Activated T-cell treated with anti-CD3 and anti-CD28 coated beads, Interleukin-2, amount 50 U/mL, for 72 hours (primary cell): ENCODE data around the gene PLXNB3. TPM values are rescaled to one million over a fixed set of nuclear protein-coding genes. Genes with fewer than 3 reads are reported as not detected.

Experiments used
- ATAC-seq, 2 donors: fragments of 150-1000 bp; cut with Tn5 transposase; replicated peaks in 1 of 2; 2 replicates each; pipeline ENCODE4 v1.10.0; 2021; ENCODE audit warnings: moderate library complexity in 2 of 2, mild to moderate bottlenecking in 1 of 2
- DNase-seq, 2 donors: peaks; one replicate each; pipeline ENCODE4 v3.0.0; 2021 to 2022; ENCODE audit warnings: mixed read lengths in 1 of 2
- H3K27ac Mint-ChIP-seq: one replicate; pipeline ENCODE4 v1.8.0; 2022; ENCODE audit warnings: mild to moderate bottlenecking, moderate library complexity, mixed read lengths
- H3K27me3 Mint-ChIP-seq: one replicate; pipeline ENCODE4 v1.8.0; 2022; ENCODE audit warnings: low read depth, mixed read lengths
- H3K36me3 Mint-ChIP-seq, 2 donors: one replicate each; pipeline ENCODE4 v1.8.0; 2022; ENCODE audit warnings: mixed read lengths in 2 of 2, mild to moderate bottlenecking in 1 of 2; ENCODE audit not compliant: insufficient read depth in 2 of 2
- H3K4me1 Mint-ChIP-seq: one replicate; pipeline ENCODE4 v1.8.0; 2022; ENCODE audit warnings: low read depth, mixed read lengths
- H3K4me3 Mint-ChIP-seq, 2 donors: one replicate each; pipeline ENCODE4 v1.8.0; 2022; ENCODE audit warnings: mild to moderate bottlenecking in 2 of 2, mixed read lengths in 2 of 2, moderate library complexity in 2 of 2
- H3K9me3 Mint-ChIP-seq, 2 donors: one replicate each; pipeline ENCODE4 v1.8.0; 2022; ENCODE audit warnings: mixed read lengths in 2 of 2
- total RNA-seq, 2 donors: library from RNA; stranded (reverse); gene quantifications; one replicate each; pipeline ENCODE4 v1.2.3, GENCODE V29; 2022

PLXNB3 gene
- 1 to 10 TPM in 1 of 2 donors, under 1 TPM in 1; 0.77 to 1.7 TPM for total RNA-seq

- Mint-ChIP-seq H3K4me1 (peaks cover 17% of the 10 kb centered on the region), H3K27ac (no peak within 1 kb of the TSS), H3K27me3 (peaks cover 9% of the 10 kb centered on the region), H3K4me3 (peak within 1 kb of the TSS in 1 of 2 donors; percentile 52), H3K9me3 (no peaks in the 10 kb centered on the region), H3K36me3 (no peaks in the 10 kb centered on the region)
- peak; percentile 87 to 92 for ATAC-seq
- DNase-seq, result peak; percentile 82 to 83
These were observed at the start of gene PLXNB3 for GRCh38 chrX:153763989-153764755. Gene PLXNB3 (plus strand): TSS chrX:153764249. CDS start chrX:153765536, 1,287 bp downstream.

- H3K27me3 Mint-ChIP-seq, result peaks cover 12% of the 10 kb centered on the region
- DNase-seq (no peak), ATAC-seq (no peak)
- H3K36me3 Mint-ChIP-seq, result peaks cover 3 to 15% of the 10 kb centered on the region in 2 donors
- no peak overlapping the region for H3K4me3 Mint-ChIP-seq
- H3K27ac Mint-ChIP-seq, result peak overlapping the region; percentile 15
- H3K9me3 Mint-ChIP-seq, result no peaks in the 10 kb centered on the region
- H3K4me1 Mint-ChIP-seq, result peaks cover under 1% of the 10 kb centered on the region
These were observed 49.8 kb upstream of the PLXNB3 start for GRCh38 chrX:153714256-153714655.

GRCh38 chrX:153717445-153717844 lies 46.6 kb upstream of the PLXNB3 start:
- ATAC-seq (no peak), DNase-seq (no peak)
- peaks cover 11% of the 10 kb centered on the region for H3K4me1 Mint-ChIP-seq
- no peaks in the 10 kb centered on the region for H3K9me3 Mint-ChIP-seq
- H3K36me3 Mint-ChIP-seq, result peaks cover 3 to 10% of the 10 kb centered on the region in 2 donors
- H3K27ac Mint-ChIP-seq, result no peak overlapping the region
- no peak overlapping the region for H3K4me3 Mint-ChIP-seq
- H3K27me3 Mint-ChIP-seq, result peaks cover 12% of the 10 kb centered on the region

- H3K9me3 Mint-ChIP-seq, result no peaks in the 10 kb centered on the region
- peaks cover 16% of the 10 kb centered on the region for H3K4me1 Mint-ChIP-seq
- DNase-seq (no peak), ATAC-seq (no peak)
- H3K27ac Mint-ChIP-seq, result no peak overlapping the region
- H3K4me3 Mint-ChIP-seq, result no peak overlapping the region
- peaks cover 6% of the 10 kb centered on the region for H3K27me3 Mint-ChIP-seq
- peaks cover 0 to 12% of the 10 kb centered on the region in 2 donors for H3K36me3 Mint-ChIP-seq
These were observed 44.8 kb upstream of the PLXNB3 start for GRCh38 chrX:153719238-153719637.

GRCh38 chrX:153719701-153720100 lies 44.3 kb upstream of the PLXNB3 start:
- Mint-ChIP-seq H3K27ac (no peak overlapping the region), H3K4me1 (peaks cover 16% of the 10 kb centered on the region), H3K36me3 (peaks cover 0 to 12% of the 10 kb centered on the region in 2 donors), H3K9me3 (no peaks in the 10 kb centered on the region), H3K4me3 (no peak overlapping the region), H3K27me3 (peaks cover 6% of the 10 kb centered on the region)
- ATAC-seq (no peak), DNase-seq (no peak)

- Mint-ChIP-seq H3K27me3 (peaks cover 6% of the 10 kb centered on the region), H3K4me3 (peak overlapping the region; percentile 88 to 89), H3K9me3 (no peaks in the 10 kb centered on the region), H3K36me3 (peaks cover 0 to 7% of the 10 kb centered on the region in 2 donors), H3K27ac (peak overlapping the region; percentile 74), H3K4me1 (peaks cover 23% of the 10 kb centered on the region)
- ATAC-seq, result no peak
- DNase-seq, result no peak
These were observed 41.2 kb upstream of the PLXNB3 start for GRCh38 chrX:153722704-153723350.

- peak; percentile 49 to 61 for ATAC-seq
- H3K9me3 Mint-ChIP-seq, result no peaks in the 10 kb centered on the region
- peak overlapping the region; percentile 88 to 89 for H3K4me3 Mint-ChIP-seq
- H3K27ac Mint-ChIP-seq, result peak overlapping the region; percentile 72
- peak; percentile 66 to 69 for DNase-seq
- peaks cover 5% of the 10 kb centered on the region for H3K27me3 Mint-ChIP-seq
- peaks cover 23% of the 10 kb centered on the region for H3K4me1 Mint-ChIP-seq
- peaks cover 0 to 6% of the 10 kb centered on the region in 2 donors for H3K36me3 Mint-ChIP-seq
These were observed 40.4 kb upstream of the PLXNB3 start for GRCh38 chrX:153723351-153724251.

- H3K4me1 Mint-ChIP-seq, result peaks cover 20% of the 10 kb centered on the region
- H3K36me3 Mint-ChIP-seq, result peaks cover 0 to 2% of the 10 kb centered on the region in 2 donors
- DNase-seq (peak; percentile 90 to 94), ATAC-seq (peak; percentile 79 to 80)
- H3K4me3 Mint-ChIP-seq, result peak within 1 kb of the TSS; percentile 88 to 89
- H3K27ac Mint-ChIP-seq, result peak within 1 kb of the TSS; percentile 72
- H3K27me3 Mint-ChIP-seq, result peaks cover under 1% of the 10 kb centered on the region
- H3K9me3 Mint-ChIP-seq, result no peaks in the 10 kb centered on the region
These were observed 39.6 kb upstream of the PLXNB3 start, which contains the start of the genes ABCD1 and BCAP31 for GRCh38 chrX:153724252-153725038. Gene ABCD1 (plus strand): TSS chrX:153724856. CDS start chrX:153725267, 411 bp downstream. Gene BCAP31 (minus strand): TSS chrX:153724387. CDS start chrX:153723244, 1,143 bp downstream.

- Mint-ChIP-seq H3K9me3 (no peaks in the 10 kb centered on the region), H3K4me1 (peaks cover 19% of the 10 kb centered on the region), H3K4me3 (peak overlapping the region; percentile 65 to 73), H3K27ac (peak overlapping the region; percentile 33), H3K27me3 (peaks cover 5% of the 10 kb centered on the region), H3K36me3 (peaks cover 0 to 2% of the 10 kb centered on the region in 2 donors)
- ATAC-seq, result no peak
- DNase-seq, result peak; percentile 14 to 22
These were observed 38.8 kb upstream of the PLXNB3 start for GRCh38 chrX:153725039-153725831.

- Mint-ChIP-seq H3K4me3 (peak overlapping the region; percentile 65 to 73), H3K9me3 (no peaks in the 10 kb centered on the region), H3K36me3 (peaks cover 0 to 2% of the 10 kb centered on the region in 2 donors), H3K27ac (peak overlapping the region; percentile 33), H3K4me1 (peaks cover 23% of the 10 kb centered on the region), H3K27me3 (peaks cover 5% of the 10 kb centered on the region)
- no peak for DNase-seq
- no peak for ATAC-seq
These were observed 38.2 kb upstream of the PLXNB3 start for GRCh38 chrX:153725832-153726285.
